PFSK-1 (cell line): ENCODE data around the gene BRINP2.

ENCODE experiments used
- FOXP2 ChIP-seq: optimal IDR thresholded peaks from 2 replicates; pipeline ENCODE3; 2011; ENCODE audit warnings: borderline replicate concordance, control low read depth, inconsistent platforms; ENCODE audit not compliant: insufficient read depth; ENCODE audit errors: extremely low read length, extremely low read depth
- POLR2AphosphoS5 ChIP-seq: IDR thresholded peaks from 2 replicates; pipeline ENCODE4 v1.6.1; 2012; ENCODE audit warnings: low read depth, mild to moderate bottlenecking, control low read depth, low read length, moderate library complexity
- REST ChIP-seq, 2 experiments: IDR thresholded peaks; 2 replicates each; pipeline versions ENCODE4 v1.6.1 to v1.8.0; 2011 to 2012; ENCODE audit warnings: low read depth in 2 of 2, low read length in 2 of 2, control low read depth in 1 of 2, inconsistent platforms in 1 of 2, mild to moderate bottlenecking in 1 of 2, moderate library complexity in 1 of 2; ENCODE audit not compliant: insufficient read depth in 1 of 2

GRCh38 chr1:177328251-177328650 lies 157.5 kb downstream of the BRINP2 start:
- TF ChIP-seq POLR2AphosphoS5 (no peak), REST (IDR thresholded peaks at IDR 0.05; ENCODE audit: insufficient read depth in 1 of 2, low read depth in 2 of 2, low read length in 2 of 2) (no peak), FOXP2 (no peak)
